ENCODE results near the gene KIF5C.

Gene KIF5C

DNA sequence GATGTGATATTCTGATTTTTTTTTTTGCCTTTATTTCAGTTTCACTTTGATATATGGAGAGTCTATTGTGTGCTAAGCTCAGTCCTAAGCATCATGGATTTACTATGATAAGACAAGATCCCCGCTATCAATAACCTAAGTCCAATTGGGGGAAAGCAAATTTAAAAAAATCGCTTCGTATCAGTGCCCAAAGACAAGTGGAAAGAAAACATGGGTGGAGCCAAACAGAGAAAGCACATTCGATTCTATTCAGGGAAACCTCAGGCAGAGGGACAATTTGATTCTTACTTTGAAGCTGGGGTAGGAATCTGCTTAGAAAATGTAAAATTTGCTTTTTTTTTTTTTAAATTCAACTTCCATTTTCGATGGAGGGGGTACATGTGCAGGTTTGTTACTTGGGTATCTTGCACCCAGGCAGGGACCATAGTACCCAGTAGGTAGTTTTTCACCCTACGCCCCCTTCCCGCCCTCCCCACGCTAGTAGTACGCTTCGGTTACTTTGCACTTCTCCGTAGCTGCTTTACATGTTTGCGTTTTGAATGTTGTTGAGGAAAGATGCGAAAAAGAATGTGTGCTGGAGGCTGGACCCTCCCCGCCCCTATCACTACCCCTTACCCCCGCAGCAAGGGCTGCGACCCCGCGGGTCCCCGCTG, 12.4 kb downstream of the KIF5C start:
- DNase-seq (ENCODE audit: low read depth), result no peak

DNA sequence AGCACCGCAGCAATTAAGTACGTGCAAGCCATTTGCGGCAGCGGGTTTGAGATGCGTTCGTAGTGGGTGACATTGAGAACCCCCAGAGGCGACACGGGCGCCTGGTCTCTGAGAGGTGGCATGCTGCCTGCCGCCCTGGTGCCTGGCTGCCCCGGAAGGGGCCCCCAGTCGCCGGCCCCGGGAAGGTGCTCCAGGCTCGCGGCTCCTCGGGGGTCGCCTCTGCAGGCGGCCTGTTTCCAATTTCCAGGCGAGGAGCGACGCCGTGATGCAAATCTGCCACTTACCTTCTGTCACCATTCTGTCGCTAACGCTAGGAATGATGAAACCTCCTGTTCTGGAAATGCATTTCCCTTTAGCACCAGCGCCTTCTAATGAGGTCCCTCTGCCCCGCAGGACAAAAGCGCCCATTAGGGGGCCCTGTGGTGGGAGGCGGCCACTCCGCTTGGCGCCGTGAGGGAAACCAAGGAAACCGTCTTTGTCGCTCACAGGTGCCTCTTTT, 13.0 kb downstream of the KIF5C start:
- no peak for DNase-seq (ENCODE audit: low read depth)

DNA sequence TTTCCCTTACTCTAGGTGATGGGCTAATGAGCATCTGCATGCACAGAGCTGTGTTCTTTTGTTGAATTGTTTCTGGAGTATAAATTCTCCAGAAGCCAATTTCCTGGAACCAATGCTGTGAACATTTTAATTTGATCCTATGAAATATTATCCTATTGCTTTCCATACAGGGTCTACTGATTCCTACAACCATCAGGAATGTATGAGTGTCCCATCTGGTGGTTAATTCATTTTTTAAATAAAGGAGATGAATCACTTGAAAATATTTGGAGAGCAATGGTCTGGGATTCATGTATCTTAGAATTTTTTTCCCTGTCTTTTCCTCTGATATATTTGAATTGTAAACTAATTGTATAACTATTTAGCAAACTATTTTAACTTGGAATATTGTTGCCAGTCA, 14.0 kb downstream of the KIF5C start:
- DNase-seq (ENCODE audit: low read depth), result no peak

DNA sequence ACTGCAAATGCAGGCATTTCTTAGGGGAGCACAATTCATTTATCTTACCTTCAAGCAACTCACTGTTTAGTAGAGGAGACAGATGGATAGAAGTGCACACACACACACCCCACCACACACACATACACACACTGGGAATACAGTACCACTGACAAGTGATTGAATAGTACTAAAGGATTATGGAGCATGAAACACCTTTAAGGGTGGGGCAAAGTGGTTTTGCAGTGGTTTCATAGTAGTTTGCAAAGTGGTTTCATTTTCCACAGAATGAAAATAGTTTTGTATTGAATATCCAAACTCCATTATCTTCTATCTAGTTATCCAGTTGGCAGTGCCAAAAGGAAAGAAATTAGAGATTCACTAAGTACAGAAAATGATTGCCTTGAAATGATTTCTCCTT, 18.9 kb downstream of the KIF5C start:
- no peak for DNase-seq (ENCODE audit: low read depth)

DNA sequence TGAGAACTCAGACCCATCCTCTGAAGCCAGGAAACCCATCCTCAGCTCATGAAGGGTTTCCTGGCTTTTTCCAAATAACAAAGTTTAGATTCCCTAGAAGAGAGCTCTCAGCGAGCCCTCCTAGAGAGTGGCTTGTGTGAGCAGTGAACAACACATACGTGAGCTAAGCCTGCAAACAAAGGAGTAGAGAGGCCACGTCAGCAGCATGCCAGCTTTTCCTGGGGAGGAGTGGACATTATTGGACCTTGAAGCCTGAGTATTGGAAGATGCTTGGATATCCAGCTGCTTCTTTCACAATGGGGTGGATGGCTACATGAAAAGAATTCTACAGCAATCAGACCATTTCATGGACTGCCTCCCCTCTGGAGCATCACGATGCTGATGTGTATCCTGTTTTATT, 21.1 kb downstream of the KIF5C start:
- no peak for DNase-seq (ENCODE audit: low read depth)

DNA sequence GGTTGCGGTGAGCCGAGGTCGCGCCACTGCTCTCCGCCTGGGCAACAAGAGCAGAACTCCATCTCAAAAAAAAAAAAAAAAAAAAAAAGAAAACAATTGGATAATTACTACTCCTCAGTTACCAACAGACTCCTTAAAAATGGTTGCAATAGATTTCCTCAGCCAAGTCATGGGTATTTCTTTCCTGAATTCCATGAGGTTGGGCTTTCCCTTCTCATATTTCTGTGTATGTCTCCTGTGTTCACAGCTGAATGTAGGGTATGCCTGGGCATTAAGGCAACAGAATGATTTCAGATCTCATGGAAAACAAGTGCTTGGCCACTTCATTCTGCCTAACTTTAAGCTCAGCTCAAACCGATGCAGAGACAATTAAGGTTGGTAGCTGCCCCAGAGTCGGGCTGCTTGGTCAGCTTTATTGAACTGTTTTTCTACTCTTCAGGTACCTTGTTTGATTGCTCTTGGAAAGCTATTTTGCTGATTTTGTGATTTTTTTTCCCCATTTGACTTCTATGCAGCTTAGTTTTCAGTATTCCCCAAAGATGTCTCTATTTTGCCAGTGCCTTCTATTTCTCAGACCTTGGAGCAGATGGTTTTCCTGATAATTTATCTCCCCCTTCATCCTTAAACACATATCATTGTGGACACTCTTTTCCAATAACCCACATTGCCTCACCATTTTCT, 24.8 kb downstream of the KIF5C start:
- no peak for DNase-seq (ENCODE audit: low read depth)

DNA sequence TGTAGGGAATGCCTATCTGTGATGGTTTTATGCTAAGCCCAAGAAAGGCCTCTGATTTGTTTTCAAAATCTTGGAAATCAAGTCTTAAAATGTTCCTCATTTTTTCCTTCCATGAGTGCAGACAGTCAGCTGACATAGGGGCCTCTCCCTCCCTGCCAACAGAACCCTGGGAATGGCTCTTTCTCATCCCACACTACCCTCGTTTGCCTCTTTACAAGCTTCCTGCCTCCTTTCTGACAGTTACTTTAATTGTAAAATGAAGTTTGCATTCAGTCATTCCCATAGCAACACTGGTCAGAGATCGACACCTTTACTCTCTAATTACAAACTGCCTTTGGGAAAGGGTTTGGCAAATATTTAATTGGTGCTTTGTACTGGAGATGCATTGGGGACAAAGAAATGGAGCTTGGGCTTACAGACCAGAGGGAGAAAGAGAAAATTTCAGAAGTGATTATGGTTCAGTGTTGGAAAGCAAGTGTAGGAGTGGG, 25.4 kb downstream of the KIF5C start:
- no peak for DNase-seq (ENCODE audit: low read depth)

DNA sequence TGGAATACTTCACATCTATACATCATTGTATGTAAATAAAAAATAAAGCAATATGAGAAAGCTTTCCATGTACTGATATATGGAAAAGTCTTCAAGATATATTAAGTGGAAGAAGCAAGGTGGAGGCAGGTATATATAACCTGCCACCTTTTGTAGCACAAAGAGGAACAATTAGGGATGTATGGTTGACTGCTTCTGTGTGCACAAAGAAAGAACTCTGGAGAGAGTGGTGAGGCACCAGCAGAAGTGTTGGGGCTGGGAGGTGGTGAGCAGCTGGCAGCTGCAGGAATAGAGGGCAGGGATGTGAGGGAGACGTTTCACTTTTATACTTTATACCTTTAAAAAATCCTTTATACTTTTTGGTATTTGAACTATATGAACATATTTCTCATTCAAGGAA, 26.1 kb downstream of the KIF5C start:
- DNase-seq (ENCODE audit: low read depth), result no peak

DNA sequence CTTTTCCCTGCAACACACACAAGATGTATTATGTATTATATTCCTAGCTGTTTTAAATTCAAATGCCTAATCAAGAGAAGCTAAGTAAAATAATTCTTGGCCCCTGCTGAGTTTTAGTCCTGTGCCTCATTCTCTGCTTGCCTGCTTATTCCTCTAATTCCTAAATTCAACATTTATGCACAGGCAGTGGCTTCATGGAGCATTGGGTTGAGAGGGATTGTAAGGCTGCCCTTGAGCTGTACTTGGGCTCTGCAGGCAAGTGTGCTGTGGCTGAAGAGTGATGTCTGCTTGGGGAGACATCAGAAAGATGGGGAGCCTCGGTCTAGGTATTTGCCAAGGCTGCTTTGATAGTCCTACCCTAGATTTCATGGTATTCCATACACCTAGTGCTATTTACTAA, 27.8 kb downstream of the KIF5C start:
- DNase-seq (ENCODE audit: low read depth), result no peak

DNA sequence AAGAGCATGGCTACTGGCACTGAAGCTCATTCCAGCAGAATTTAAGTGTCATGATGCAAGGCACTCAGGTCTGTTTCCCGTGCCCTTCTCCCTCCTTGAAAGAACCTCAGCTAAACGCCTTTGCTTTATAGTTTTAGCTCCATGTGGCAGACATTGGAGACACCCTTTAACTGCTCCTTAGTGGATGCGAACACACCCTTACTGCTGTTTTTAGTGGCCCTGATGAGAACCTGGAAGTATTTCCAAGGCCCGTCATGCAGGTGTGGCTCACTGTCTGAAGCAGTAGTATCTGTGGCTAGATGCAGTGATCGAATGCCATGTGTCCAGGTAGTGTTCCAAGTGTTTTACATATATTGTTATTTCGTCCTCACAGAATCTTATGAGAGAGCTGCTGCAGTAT, 28.3 kb downstream of the KIF5C start:
- no peak for DNase-seq (ENCODE audit: low read depth)

DNA sequence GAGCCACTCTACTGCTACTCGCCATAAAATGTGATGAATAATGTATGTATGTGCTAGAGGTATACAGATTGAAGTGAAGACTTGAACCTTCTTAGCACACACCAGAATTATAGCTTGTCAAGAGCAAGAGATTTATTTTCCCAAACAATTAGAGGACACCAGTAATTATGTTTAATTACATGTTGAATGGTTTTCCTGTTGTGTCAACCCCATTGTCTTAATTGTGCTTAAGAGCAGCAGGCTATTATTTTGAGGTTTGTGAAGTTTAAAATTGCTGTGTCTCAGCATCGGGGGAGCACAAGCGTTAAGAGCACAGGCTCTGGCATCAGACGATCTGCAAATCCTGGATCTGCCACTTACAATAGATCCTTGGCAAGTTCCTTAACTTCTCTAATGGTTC, 29.0 kb downstream of the KIF5C start:
- no peak for DNase-seq (ENCODE audit: low read depth)

DNA sequence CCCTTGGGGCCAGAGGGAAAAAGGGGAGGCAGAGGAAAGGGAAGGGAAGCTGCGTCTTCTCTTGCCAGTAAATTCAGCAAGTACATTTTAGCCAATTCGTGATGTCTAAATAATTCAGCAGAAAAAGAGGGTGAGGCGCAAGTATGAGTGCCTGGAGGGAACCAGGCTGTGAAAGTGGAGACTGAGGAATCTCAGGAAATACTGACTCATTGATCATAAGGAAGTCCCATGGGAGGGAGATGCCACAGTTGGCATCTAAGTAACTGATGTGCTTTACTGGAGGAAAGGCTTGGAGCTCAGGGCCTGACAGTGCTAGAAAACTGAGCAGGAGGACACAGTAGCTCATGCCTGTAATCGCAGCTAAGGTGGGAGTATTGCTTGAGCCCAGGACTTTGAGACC, 31.1 kb downstream of the KIF5C start:
- DNase-seq (ENCODE audit: low read depth), result no peak

DNA sequence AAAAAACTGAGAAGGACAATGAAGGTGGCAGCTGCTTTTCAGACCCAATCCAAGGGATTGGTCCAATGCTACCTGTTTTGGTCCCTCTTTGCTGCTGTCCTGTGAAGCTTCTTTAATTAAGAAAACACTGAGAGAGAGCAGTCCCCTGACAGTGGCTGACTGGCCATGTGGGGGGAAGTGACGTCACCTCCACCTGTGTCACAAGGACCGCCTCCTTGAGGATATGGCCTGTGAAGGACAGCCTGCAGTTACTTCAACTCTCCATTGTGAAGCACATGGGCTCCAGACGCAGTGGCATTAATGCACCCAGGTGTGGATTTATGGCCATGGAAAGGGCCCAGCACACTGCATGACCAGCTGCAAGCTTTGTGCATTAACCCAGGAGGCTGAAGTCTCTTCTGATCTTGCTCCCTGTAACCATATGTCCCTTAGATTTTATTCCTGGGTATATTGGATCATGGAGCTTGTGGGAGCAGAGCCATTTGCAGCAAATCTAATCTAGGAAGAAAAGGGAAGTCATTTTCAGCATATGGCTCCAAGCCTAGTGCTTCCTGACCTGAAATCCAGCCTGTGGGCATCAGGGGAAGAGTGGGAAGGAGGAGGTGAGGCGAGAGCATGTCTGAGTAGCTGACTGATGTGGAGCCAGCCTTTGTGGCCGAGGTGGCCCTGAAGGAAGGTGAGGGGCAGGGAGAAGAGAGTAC, 32.2 kb downstream of the KIF5C start:
- no peak for DNase-seq (ENCODE audit: low read depth)

DNA sequence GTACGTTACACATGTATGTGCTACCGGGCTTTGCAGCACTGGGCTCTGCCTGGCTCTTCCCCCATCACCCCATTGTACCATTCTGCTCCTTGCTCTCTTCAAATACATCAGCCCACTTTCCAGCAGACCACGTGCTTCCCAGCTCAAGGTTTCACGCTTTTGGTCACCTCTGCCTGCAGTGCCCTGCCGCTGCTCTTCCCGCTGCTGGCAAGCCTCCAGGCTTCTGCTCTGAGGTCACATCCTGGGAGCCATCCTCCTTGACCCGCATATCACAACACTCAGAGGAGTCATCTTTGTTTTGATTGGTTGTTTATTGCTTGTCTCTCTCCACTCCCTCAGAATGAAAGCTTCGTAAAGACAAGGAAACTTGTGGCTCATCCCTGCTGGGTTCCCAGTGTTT, 34.1 kb downstream of the KIF5C start:
- no peak for DNase-seq (ENCODE audit: low read depth)

DNA sequence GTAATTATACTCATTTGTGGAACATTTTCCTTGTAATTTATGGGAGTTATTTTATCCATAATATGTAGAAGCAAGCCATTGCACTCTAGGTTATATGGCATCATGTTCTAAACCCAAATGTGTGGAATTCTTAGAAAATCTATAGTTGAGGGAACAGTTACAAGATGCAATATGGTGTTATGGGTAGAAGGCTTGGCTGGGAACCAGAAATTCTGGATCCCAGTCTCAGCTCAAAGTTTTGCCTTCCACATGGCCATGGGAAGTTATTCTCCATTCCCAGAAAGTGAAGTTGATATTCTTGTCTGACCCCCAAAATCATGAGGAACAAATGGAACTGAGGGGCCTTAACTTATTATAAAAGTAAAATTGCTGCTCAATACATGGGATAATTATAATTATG, 38.0 kb downstream of the KIF5C start:
- no peak for DNase-seq (ENCODE audit: low read depth)

DNA sequence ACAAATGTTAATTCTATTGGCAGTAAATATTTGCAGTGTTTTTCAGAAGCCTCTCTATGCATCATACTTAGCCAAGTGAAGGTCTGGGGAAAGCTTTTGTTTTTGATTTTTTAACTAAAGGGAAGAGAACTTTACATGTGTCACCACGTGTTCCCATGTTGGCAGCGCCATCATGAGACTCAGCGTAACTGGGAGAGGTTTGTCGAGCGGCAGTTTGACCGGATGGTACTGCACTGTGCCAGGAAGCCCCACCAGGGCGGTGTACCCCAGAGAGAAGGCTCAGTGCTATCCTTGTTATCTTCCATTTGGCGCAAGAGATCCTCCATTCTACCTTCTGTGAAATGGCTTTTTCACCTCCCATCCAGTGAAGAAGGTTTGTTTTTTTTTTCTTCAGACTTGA, 38.5 kb downstream of the KIF5C start:
- no peak for DNase-seq (ENCODE audit: low read depth)

DNA sequence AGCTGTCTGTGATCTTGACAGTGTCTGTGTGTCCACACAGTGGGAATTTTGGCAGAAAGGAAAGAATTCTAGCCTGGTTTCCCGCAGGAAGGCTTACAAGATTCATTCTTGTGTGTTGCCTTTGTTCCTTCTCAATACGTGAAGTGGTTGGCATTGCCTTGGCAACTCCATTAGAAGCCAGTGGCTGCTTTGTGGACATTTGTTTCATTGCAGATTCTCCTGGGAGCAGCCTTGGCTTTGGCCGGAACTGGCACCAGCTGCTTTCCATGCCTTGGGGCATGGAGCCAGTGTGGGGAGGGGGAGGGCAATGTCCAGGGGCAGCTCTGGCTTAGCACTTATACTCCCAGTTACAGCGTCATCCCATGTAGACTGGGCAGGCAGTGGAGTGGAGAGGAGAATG, 39.4 kb downstream of the KIF5C start:
- DNase-seq (ENCODE audit: low read depth), result no peak

DNA sequence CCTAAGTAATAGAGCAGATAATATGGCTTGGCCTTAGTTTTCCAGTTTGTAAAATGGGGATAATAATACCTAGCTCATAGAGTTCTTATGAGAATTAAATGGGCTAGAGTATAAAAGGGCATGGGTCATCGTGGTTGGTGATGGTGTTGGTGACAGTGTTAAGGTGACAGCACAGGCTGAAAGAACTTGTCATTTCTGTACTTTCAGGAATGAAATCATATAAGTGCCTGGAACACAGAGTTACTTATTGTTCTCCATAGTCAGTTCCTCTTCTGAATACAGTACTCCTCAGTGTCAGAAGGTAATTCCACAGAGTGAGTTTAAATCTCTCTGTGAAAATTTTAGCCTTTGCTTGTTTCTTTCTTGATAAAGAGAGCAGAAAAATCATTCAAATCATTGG, 42.4 kb downstream of the KIF5C start:
- no peak for DNase-seq (ENCODE audit: low read depth)

DNA sequence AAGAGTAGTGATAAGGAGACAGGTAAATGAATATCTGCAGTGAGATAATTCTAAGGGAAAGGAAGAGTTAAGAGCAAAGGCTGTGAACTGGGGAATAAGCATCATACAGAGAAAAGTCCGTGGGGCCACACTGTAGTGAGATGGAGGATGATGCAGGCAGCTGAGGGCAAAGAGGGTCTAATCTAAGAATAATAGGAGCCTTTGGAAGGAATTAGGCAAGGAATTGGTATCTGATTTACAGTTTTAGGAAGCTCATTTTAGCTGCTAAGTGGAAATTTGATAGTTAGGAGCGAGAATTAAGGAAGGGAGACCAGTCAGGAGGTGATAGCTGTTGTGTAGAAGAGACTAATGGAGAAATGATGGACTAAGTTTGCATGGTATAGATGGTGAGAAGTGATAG, 43.5 kb downstream of the KIF5C start:
- no peak for DNase-seq (ENCODE audit: low read depth)

DNA sequence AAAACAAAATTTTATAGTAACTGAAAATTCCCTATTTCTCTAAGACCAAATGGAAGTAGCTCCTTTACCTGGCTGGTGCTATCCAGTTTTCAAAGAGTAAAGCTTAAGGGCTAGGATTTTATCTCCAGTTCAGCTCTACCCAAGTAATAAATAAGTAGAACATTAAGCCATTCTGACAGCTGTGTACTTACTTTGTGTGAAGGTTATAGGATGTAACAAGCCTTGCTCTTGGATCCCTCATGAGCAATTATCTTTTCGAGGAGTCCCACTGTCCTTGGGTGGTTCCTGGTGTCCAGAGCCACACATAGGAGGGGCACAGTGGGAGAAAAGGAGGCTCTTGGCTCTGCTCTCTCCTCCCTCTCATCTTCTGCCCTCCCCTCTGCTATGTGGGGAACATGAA, 45.5 kb downstream of the KIF5C start:
- no peak for DNase-seq (ENCODE audit: low read depth)

DNA sequence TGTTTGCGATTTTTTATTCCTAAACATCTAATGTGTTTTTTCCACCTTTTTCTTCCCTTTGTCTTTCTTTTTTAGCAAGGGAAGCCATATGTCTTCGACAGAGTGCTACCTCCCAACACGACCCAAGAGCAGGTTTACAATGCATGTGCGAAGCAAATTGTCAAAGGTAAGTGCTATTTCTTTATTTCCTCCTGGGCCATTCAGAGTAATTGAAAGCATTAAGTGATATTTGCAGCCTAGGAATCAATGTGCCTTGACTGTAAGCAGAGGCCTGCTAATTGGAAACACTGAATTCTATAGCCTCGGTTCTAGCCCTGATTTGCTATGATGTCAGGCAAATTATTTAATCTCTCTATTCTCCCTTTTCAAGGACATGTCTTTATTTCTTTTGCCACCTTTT, 47.0 kb downstream of the KIF5C start:
- no peak for DNase-seq (ENCODE audit: low read depth)

DNA sequence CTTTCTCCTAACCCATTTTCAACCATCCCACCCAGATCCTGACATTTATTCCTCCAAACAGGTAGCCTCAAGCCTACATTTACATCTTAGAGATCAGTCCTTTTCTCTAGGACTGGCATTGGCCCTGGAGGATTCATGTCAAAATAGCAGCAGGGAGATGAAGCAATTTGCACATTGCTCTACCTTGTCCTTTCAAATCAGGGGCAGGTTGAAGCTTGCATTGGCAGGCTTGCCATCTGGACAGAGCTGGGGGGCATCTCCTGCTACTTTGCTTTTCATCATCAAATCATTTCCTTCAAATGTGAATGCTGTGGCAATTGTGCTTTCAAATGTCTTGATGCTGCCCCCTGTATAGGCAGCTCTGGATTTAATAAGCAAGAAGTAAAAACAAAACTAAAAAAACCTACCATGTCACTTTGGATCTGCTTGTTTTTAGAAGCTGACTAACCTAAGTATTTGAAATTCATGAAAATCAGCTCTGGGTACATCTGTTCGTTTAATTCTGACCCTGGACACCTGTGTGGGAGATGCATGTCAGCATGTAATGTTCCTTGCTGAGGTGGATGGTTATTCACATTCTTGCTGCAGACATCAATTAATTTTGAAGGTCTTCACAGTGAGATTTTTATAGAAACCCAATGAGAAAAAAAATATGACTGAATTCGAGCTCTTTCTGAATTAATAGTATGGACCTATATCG, 47.9 kb downstream of the KIF5C start:
- no peak for DNase-seq (ENCODE audit: low read depth)
